Vagina (tissue), 2 donors: ENCODE measurements around the gene BCAS4.

Experiments
- CTCF ChIP-seq, 3 experiments: fragments of 450-650 bp in 2 of 3; fragments of 200-600 bp in 1 of 3; sonication (generic) in 1 of 3; IDR thresholded peaks; one replicate each; pipeline ENCODE4 v1.5.1; 2017 to 2019; ENCODE audit warnings: antibody characterized with exemption in 3 of 3, mild to moderate bottlenecking in 2 of 3, moderate library complexity in 2 of 3
- POLR2A ChIP-seq, 2 donors: fragments of 450-650 bp; IDR thresholded peaks; one replicate each; pipeline ENCODE4 v1.6.1; 2017; ENCODE audit warnings: antibody characterized with exemption in 2 of 2, mild to moderate bottlenecking in 2 of 2, moderate library complexity in 2 of 2

GRCh38 chr20:50885068-50885467 is 90.2 kb downstream of the BCAS4 start:
- no peak for TF ChIP-seq CTCF (IDR thresholded peaks at IDR 0.05)
- no peak for TF ChIP-seq POLR2A (IDR thresholded peaks at IDR 0.05)
